ENCODE data around the gene PGC. TPM values are rescaled to one million over a fixed set of nuclear protein-coding genes. Genes with fewer than 3 reads are reported as not detected.

Gene PGC
- total and polyA plus RNA-seq, 9 of the 15 experiments (the other 6 are each of a cell fraction or from before 2014, with no cell fraction given) = 0.17 to 0.40 TPM; not detected in 7

DNA sequence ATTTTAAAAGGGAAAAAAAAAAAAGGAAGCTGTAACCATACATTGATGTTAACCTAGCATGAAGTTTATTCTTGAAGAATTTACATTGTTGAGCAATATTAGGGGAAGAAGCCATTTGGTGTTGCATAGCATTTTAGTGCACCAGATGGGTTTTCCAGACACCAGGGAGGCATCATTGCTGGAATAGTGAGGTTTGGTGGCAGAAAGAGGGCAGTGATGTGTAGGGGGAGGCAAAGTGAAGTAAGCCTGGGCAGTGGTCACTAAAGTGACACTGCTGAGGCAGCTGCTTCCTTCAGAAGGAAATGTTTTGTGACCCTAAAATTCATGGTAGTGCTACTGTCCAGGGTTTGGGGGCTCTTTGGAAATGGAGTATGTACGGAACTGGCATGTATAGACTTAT, 42.8 kb upstream of the PGC start (continued):
- TF ChIP-seq KDM4B (IDR thresholded peaks at IDR 0.05; ENCODE audit: borderline replicate concordance in 2 of 2, low read depth in 1 of 2) (no peak), ELF2 (CRISPR knock-in tag; IDR thresholded peaks at IDR 0.05) (no peak), MXI1 (IDR thresholded peaks at IDR 0.05; ENCODE audit: low read depth, low read length) (no peak), NFXL1 (CRISPR knock-in tag; IDR thresholded peaks at IDR 0.05) (no peak), POLR2A (conservative IDR thresholded peaks at IDR 0.05) (peak; percentile 64), SMC3 (conservative IDR thresholded peaks at IDR 0.05; ENCODE audit: insufficient read depth, low read depth, low read length) (no peak), ZBED1 (IDR thresholded peaks at IDR 0.05) (no peak), ZNF3 (CRISPR knock-in tag; IDR thresholded peaks at IDR 0.05) (no peak), ZNF146 (CRISPR knock-in tag; IDR thresholded peaks at IDR 0.05; ENCODE audit: unreplicated experiment) (no peak), HEY1 (CRISPR knock-in tag; IDR thresholded peaks at IDR 0.05; ENCODE audit: borderline replicate concordance) (no peak)
- TF ChIP-seq, protein P1, sequence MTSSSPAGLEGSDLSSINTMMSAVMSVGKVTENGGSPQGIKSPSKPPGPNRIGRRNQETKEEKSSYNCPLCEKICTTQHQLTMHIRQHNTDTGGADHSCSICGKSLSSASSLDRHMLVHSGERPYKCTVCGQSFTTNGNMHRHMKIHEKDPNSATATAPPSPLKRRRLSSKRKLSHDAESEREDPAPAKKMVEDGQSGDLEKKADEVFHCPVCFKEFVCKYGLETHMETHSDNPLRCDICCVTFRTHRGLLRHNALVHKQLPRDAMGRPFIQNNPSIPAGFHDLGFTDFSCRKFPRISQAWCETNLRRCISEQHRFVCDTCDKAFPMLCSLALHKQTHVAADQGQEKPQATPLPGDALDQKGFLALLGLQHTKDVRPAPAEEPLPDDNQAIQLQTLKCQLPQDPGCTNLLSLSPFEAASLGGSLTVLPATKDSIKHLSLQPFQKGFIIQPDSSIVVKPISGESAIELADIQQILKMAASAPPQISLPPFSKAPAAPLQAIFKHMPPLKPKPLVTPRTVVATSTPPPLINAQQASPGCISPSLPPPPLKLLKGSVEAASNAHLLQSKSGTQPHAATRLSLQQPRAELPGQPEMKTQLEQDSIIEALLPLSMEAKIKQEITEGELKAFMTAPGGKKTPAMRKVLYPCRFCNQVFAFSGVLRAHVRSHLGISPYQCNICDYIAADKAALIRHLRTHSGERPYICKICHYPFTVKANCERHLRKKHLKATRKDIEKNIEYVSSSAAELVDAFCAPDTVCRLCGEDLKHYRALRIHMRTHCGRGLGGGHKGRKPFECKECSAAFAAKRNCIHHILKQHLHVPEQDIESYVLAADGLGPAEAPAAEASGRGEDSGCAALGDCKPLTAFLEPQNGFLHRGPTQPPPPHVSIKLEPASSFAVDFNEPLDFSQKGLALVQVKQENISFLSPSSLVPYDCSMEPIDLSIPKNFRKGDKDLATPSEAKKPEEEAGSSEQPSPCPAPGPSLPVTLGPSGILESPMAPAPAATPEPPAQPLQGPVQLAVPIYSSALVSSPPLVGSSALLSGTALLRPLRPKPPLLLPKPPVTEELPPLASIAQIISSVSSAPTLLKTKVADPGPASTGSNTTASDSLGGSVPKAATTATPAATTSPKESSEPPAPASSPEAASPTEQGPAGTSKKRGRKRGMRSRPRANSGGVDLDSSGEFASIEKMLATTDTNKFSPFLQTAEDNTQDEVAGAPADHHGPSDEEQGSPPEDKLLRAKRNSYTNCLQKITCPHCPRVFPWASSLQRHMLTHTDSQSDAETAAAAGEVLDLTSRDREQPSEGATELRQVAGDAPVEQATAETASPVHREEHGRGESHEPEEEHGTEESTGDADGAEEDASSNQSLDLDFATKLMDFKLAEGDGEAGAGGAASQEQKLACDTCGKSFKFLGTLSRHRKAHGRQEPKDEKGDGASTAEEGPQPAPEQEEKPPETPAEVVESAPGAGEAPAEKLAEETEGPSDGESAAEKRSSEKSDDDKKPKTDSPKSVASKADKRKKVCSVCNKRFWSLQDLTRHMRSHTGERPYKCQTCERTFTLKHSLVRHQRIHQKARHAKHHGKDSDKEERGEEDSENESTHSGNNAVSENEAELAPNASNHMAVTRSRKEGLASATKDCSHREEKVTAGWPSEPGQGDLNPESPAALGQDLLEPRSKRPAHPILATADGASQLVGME (CRISPR knock-in tag; IDR thresholded peaks at IDR 0.05) = no peak
- TF ChIP-seq, protein P2, sequence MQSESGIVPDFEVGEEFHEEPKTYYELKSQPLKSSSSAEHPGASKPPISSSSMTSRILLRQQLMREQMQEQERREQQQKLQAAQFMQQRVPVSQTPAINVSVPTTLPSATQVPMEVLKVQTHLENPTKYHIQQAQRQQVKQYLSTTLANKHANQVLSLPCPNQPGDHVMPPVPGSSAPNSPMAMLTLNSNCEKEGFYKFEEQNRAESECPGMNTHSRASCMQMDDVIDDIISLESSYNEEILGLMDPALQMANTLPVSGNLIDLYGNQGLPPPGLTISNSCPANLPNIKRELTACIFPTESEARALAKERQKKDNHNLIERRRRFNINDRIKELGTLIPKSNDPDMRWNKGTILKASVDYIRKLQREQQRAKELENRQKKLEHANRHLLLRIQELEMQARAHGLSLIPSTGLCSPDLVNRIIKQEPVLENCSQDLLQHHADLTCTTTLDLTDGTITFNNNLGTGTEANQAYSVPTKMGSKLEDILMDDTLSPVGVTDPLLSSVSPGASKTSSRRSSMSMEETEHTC (IDR thresholded peaks at IDR 0.05) = no peak
- TF ChIP-seq, protein P3, sequence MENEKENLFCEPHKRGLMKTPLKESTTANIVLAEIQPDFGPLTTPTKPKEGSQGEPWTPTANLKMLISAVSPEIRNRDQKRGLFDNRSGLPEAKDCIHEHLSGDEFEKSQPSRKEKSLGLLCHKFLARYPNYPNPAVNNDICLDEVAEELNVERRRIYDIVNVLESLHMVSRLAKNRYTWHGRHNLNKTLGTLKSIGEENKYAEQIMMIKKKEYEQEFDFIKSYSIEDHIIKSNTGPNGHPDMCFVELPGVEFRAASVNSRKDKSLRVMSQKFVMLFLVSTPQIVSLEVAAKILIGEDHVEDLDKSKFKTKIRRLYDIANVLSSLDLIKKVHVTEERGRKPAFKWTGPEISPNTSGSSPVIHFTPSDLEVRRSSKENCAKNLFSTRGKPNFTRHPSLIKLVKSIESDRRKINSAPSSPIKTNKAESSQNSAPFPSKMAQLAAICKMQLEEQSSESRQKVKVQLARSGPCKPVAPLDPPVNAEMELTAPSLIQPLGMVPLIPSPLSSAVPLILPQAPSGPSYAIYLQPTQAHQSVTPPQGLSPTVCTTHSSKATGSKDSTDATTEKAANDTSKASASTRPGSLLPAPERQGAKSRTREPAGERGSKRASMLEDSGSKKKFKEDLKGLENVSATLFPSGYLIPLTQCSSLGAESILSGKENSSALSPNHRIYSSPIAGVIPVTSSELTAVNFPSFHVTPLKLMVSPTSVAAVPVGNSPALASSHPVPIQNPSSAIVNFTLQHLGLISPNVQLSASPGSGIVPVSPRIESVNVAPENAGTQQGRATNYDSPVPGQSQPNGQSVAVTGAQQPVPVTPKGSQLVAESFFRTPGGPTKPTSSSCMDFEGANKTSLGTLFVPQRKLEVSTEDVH (IDR thresholded peaks at IDR 0.05; ENCODE audit: low read depth, partially characterized antibody) = peak; percentile 6
- TF ChIP-seq, protein P4, sequence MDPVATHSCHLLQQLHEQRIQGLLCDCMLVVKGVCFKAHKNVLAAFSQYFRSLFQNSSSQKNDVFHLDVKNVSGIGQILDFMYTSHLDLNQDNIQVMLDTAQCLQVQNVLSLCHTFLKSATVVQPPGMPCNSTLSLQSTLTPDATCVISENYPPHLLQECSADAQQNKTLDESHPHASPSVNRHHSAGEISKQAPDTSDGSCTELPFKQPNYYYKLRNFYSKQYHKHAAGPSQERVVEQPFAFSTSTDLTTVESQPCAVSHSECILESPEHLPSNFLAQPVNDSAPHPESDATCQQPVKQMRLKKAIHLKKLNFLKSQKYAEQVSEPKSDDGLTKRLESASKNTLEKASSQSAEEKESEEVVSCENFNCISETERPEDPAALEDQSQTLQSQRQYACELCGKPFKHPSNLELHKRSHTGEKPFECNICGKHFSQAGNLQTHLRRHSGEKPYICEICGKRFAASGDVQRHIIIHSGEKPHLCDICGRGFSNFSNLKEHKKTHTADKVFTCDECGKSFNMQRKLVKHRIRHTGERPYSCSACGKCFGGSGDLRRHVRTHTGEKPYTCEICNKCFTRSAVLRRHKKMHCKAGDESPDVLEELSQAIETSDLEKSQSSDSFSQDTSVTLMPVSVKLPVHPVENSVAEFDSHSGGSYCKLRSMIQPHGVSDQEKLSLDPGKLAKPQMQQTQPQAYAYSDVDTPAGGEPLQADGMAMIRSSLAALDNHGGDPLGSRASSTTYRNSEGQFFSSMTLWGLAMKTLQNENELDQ (CRISPR knock-in tag; IDR thresholded peaks at IDR 0.05; ENCODE audit: borderline replicate concordance) = no peak
- TF ChIP-seq, protein P5, sequence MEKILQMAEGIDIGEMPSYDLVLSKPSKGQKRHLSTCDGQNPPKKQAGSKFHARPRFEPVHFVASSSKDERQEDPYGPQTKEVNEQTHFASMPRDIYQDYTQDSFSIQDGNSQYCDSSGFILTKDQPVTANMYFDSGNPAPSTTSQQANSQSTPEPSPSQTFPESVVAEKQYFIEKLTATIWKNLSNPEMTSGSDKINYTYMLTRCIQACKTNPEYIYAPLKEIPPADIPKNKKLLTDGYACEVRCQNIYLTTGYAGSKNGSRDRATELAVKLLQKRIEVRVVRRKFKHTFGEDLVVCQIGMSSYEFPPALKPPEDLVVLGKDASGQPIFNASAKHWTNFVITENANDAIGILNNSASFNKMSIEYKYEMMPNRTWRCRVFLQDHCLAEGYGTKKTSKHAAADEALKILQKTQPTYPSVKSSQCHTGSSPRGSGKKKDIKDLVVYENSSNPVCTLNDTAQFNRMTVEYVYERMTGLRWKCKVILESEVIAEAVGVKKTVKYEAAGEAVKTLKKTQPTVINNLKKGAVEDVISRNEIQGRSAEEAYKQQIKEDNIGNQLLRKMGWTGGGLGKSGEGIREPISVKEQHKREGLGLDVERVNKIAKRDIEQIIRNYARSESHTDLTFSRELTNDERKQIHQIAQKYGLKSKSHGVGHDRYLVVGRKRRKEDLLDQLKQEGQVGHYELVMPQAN (IDR thresholded peaks at IDR 0.05; ENCODE audit: borderline replicate concordance) = no peak
